ENCODE measurements around the gene TDRD10. TPM values are rescaled to one million over a fixed set of nuclear protein-coding genes. Genes with fewer than 3 reads are reported as not detected.
"Not testable (repeated sequence)": the region's sequence is repeated elsewhere in the genome, so short reads cannot be mapped to it uniquely, and the experiment has no call there.

TDRD10 gene
- total and polyA plus RNA-seq, 2 experiments from 2014 or later, result 0.29 TPM; not detected in 1

GRCh38 chr1:154485910-154486496 is 16.0 kb upstream of the TDRD10 start:
- H3K4me3 ChIP-seq, result no peak overlapping the region
- H3K4me1 ChIP-seq (ENCODE audit: insufficient read depth), result no peaks in the 10 kb centered on the region
- no peak overlapping the region for H3K27ac ChIP-seq (ENCODE audit: low read depth)
- H3F3A ChIP-seq (replicated peaks; ENCODE audit: low read depth), result no peaks in the 10 kb centered on the region
- Mint-ChIP-seq H3K9me3 (no peaks in the 10 kb centered on the region), H3K36me3 (ENCODE audit: low read depth) (no peaks in the 10 kb centered on the region), H3K27me3 (ENCODE audit: insufficient read depth, low read depth, poor library complexity) (peaks cover 6% of the 10 kb centered on the region), H3K27ac (no peak overlapping the region), H3K4me1 (0 out of 3 replicates have a peak, but pooled peaks cover 3% of the 10 kb centered on the region), H3K4me3 (no peak overlapping the region)
- peaks cover 9% of the 10 kb centered on the region; the same call in 1 of the 2 replicates for H3K9me2 ChIP-seq (ENCODE audit: insufficient read depth)
- H3K4me2 ChIP-seq, result no peak overlapping the region
- no peak for DNase-seq (ENCODE audit: low spot score)
- no peaks in the 10 kb centered on the region for H3K79me2 ChIP-seq (replicated peaks; ENCODE audit: insufficient read depth)
- H4K20me1 ChIP-seq (replicated peaks; ENCODE audit: insufficient read depth), result no peaks in the 10 kb centered on the region
- no peak overlapping the region for H2AFZ ChIP-seq
- no peaks in the 10 kb centered on the region for H3K27me3 ChIP-seq (ENCODE audit: insufficient read depth)
- no peak for TF ChIP-seq REST (IDR thresholded peaks at IDR 0.05; ENCODE audit: unreplicated experiment)
- no peak for TF ChIP-seq JUNB (IDR thresholded peaks at IDR 0.05; ENCODE audit: unreplicated experiment)
- no peak for TF ChIP-seq ETS1 (IDR thresholded peaks at IDR 0.05)
- TF ChIP-seq ZNF462 (CRISPR knock-in tag; IDR thresholded peaks at IDR 0.05), result no peak
- no peak for TF ChIP-seq CREB1 (CRISPR knock-in tag; IDR thresholded peaks at IDR 0.05; ENCODE audit: low read depth)
- no peak for TF ChIP-seq POLR2AphosphoS5 (IDR thresholded peaks at IDR 0.05; ENCODE audit: low read depth)
- no peak for TF ChIP-seq STAT1 (IDR thresholded peaks at IDR 0.05; ENCODE audit: unreplicated experiment)
- no peak for TF ChIP-seq ZNF331 (CRISPR knock-in tag; IDR thresholded peaks at IDR 0.05; ENCODE audit: low read depth)
- TF ChIP-seq NANOG (IDR thresholded peaks at IDR 0.05; ENCODE audit: borderline replicate concordance), result no peak
- no peaks in the 10 kb centered on the region for H3K36me3 ChIP-seq (ENCODE audit: insufficient read depth)
- no peak for ATAC-seq

GRCh38 chr1:154486756-154487155 is 15.3 kb upstream of the TDRD10 start:
- H2AFZ ChIP-seq; H3K27me3 Mint-ChIP-seq (ENCODE audit: insufficient read depth, low read depth, poor library complexity); H3K27ac Mint-ChIP-seq; H3K36me3 ChIP-seq (ENCODE audit: insufficient read depth); H3K79me2 ChIP-seq (replicated peaks; ENCODE audit: insufficient read depth); H3K36me3 Mint-ChIP-seq (ENCODE audit: low read depth); H3K4me2 ChIP-seq; ATAC-seq; H3K4me3 ChIP-seq; H3K4me1 ChIP-seq (ENCODE audit: insufficient read depth); H4K20me1 ChIP-seq (replicated peaks; ENCODE audit: insufficient read depth); H3K4me1 Mint-ChIP-seq; H3K9me2 ChIP-seq (ENCODE audit: insufficient read depth); H3K9me3 Mint-ChIP-seq; H3K4me3 Mint-ChIP-seq; DNase-seq (ENCODE audit: low spot score); H3K27me3 ChIP-seq (ENCODE audit: insufficient read depth); H3F3A ChIP-seq (replicated peaks; ENCODE audit: low read depth); H3K27ac ChIP-seq (ENCODE audit: low read depth): not testable (repeated sequence)

Measured in GM23338 (cell line).